HL-60 (cell line): Measurements from ENCODE around the gene OPHN1.

Experiments used
- GABPA ChIP-seq: IDR thresholded peaks from 2 replicates; pipeline ENCODE4 v1.6.1; 2012; ENCODE audit warnings: low read depth
- POLR2AphosphoS5 ChIP-seq: IDR thresholded peaks from 2 replicates; pipeline ENCODE4 v1.6.1; 2012; ENCODE audit warnings: low read depth
- SPI1 ChIP-seq: IDR thresholded peaks from 2 replicates; pipeline ENCODE4 v1.6.1; 2012; ENCODE audit warnings: low read depth, mild to moderate bottlenecking, borderline replicate concordance
- TF ChIP-seq, protein P1 (sequence below): IDR thresholded peaks from one replicate; pipeline ENCODE4 v1.5.1; 2011; ENCODE audit warnings: low read length, control low read depth, inconsistent platforms; ENCODE audit not compliant: insufficient read depth

DNA sequence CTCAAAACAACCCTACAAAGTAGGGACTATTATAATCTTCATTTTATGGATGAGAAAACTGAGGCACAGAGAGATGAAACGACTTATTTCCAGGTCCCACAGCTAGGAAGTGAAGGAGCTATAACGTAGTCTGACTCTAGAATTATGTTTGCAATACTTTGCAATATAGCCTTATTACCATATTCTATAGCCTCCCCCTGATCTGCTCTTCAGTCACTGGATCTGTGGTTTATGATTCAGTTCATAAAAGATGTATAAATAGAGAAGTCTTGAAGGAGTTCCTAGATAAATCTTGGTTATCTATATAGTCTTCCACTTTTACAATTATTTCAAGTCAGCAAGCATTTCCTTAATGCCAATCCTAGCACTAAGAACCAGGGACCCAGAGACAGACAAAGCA lies 57.5 kb downstream of the OPHN1 start:
- TF ChIP-seq, protein P1, sequence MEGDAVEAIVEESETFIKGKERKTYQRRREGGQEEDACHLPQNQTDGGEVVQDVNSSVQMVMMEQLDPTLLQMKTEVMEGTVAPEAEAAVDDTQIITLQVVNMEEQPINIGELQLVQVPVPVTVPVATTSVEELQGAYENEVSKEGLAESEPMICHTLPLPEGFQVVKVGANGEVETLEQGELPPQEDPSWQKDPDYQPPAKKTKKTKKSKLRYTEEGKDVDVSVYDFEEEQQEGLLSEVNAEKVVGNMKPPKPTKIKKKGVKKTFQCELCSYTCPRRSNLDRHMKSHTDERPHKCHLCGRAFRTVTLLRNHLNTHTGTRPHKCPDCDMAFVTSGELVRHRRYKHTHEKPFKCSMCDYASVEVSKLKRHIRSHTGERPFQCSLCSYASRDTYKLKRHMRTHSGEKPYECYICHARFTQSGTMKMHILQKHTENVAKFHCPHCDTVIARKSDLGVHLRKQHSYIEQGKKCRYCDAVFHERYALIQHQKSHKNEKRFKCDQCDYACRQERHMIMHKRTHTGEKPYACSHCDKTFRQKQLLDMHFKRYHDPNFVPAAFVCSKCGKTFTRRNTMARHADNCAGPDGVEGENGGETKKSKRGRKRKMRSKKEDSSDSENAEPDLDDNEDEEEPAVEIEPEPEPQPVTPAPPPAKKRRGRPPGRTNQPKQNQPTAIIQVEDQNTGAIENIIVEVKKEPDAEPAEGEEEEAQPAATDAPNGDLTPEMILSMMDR: no peak
- TF ChIP-seq POLR2AphosphoS5 (no peak), GABPA (no peak), SPI1 (no peak)
